GM18867 (cell line): Measurements from ENCODE around the gene AK3.

Source experiments
- ATAC-seq: cut with Tn5 transposase; IDR thresholded peaks from one replicate; pipeline ENCODE4 v1.9.1; 2021; ENCODE audit warnings: mild to moderate bottlenecking, moderate library complexity; ENCODE audit not compliant: unreplicated experiment

AK3 gene

DNA sequence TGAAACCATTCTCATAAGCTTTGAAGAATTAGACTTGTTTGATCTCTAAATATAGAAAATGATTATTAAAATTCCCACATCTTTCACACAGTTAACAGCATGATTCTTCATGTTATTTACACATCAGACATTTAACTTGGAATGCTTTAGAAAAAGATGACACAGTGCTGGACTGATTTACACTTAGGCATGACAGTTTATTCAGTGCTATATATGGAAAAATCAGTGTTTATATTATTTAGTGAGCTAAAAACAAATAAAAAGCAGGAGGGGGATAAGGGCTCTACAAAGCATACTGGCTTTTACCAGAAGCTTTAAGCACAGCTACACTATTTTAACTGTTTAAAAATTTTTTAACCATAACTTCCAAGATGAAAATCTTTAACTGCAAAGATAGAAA lies 31.6 kb downstream of the AK3 start:
- no peak for ATAC-seq

DNA sequence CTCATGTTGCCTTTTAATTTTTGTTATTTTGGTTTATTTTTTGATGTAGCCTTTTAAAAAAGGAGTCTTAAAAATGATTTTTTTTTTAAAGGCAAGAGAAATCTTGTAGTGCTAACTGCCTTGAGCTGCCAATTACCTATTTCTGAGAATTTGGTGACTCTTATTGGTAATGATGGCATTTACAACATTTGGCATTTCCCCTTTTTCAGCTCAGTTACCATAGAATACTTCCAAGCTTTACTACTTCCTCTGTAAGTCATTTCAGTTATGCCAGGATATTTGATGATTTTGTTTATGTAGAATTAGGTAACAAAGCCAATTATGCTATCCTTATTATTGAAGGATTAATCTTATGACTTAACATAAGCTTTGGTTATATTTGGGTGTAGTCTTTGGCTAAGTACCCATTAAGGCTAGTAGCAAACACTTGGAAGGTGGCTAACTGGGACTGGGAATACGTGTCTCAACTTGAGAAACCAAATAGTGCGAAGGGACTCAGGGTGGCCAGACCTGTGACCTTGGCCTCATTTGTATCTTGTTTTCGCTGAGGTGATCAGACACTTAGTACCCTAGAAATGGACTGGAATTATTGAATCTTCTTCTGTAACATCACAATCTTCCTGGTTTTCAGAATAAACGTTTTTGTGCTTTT lies 33.9 kb downstream of the AK3 start:
- no peak for ATAC-seq

DNA sequence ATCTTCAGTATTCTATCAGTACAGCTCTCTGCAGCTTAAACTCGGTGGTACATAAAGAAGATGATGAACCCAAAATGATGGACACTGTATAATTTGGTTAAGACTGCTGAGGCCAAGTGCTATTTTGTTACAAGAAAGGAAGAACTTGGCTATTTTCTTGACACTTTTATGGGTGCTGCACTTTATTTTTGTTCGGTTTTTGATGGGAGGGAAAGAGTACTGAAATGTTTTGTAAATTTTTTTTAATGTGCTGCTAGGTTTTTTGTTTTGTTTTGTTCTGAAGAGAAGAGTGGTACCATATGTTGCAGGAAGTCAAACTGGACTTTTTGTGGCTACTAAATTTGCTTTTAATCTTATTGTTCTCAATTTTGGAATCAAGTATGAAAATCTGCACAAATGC lies 35.0 kb downstream of the AK3 start:
- ATAC-seq, result no peak

DNA sequence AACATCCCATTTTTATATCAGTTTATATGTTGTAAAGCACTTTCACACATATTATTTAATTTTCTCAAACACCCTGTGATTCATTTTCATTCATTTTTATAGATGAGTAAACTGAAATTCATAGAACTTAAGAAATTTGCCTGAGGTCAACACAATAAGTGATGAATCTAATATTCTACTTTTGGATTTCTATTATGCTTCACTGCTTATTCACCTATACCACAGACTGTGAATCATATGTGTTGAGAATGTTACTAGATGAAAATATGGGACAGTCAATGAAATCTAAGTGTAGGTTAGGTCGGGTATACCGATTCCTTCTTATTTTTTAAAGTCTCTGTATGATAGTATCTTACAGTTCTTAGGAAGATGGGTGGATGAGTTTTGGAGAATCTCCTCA lies 36.9 kb downstream of the AK3 start:
- ATAC-seq, result no peak

DNA sequence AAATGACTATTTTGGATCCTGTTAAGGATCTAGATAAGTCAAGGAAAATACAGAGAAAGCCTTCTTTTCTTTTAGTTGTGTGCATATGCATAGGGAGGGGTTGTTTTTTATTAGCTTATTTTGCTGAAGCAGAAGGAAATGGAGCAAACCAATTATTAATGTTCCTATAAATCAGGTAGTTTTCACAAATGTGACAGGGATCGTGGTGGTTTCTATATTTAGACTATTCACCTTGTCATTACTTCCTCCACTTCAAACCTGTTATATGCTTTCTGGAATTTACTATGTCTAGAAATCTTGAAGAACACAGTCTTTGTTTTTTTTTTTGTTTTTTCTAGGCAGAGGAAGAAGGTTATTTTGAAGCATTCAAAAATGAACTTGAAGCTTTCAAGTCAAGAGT lies 39.5 kb downstream of the AK3 start:
- ATAC-seq, result no peak

DNA sequence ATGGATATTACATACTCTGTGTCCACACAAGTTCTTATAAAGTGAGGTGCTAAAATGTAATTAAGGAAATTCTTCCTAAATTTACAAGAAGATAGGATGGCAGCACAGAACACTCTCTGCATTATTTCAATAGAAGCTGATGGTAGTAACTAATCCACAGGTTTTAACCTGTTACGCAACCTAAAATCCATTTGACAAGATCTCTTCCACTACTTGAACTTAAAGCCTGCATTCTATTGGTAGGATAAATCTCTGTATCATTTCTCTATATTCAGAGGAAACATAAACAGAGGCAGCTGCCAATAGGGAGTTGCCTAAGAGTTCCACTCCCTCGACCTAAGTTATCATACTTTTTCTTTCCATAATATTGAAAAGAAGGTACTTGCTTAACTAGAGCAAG lies 40.1 kb downstream of the AK3 start:
- ATAC-seq, result no peak

DNA sequence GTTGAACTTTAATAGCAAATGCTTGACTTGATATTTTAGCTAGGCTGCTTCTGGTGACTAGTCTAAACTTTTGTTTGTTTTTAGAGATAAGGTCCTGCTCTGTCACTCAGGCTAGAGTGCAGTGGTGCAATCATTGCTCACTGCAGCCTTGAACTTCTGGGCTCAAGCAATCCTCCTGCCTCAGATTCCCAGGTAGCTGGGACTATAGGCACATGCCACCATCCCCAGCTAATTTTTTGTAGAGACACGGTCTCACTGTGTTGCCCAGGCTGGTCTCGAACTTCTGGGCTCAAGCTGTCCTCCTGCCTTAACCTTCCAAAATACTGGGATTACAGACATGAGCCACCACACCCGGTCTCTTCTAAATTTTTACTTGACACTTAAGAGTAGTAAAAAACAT lies 40.9 kb downstream of the AK3 start:
- ATAC-seq, result no peak

DNA sequence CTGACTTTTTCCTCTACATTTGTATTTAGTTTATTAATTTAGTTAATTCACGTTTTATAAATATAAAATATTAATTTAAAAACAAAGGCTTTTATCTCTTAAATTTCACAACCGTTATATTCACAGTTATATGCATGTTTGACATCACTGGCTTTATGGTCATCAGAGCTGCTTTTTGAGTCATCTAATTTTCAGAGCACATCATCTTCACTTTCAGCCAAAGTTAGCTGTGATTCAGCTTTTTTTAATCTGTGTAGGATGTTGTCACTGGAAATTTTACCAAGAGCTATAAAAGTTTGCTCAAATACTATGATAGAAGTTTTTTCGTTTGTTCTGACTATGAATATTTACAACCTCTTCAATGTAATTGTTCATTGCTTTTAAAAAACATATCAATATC lies 49.2 kb downstream of the AK3 start:
- no peak for ATAC-seq

DNA sequence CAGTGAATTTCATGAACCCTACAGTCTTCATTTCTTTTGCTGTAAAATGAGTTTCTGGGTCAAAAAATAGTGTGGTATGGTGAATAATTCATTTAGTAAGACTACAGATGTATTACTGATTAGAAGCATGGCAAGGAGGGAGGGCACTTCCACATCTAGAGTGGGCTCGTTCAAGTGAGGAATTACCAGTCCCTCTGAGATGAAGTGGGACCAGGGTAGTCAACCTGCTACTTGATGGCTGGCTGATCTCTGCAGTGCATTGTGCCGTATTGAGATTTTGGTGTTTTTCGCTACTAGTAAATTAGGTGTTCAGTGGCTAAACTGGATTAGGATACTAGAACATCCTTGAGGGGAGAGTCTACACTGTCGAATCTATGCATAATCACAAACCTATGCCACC lies 50.9 kb downstream of the AK3 start:
- peak; percentile 38 for ATAC-seq

DNA sequence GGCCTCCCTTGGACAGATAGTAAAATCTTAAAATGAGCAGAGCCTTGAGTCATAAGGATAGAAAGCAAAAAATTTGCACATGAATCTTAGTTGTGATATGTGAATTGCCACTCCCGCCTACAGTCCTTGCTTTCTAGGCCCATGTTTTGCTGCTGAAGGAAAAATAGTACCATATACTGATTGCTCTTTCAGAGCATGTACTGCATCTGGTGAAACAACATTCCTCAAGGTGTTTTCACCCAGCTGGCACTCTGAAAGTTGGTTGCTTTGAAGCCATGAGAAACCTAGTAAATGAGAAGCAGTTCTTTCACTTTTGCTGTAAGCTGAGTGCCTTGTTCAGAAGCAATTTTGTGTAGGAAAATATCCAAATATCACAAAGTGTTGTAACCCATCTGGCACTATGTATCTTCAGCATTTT lies 51.3 kb downstream of the AK3 start:
- peak; percentile 74 for ATAC-seq

DNA sequence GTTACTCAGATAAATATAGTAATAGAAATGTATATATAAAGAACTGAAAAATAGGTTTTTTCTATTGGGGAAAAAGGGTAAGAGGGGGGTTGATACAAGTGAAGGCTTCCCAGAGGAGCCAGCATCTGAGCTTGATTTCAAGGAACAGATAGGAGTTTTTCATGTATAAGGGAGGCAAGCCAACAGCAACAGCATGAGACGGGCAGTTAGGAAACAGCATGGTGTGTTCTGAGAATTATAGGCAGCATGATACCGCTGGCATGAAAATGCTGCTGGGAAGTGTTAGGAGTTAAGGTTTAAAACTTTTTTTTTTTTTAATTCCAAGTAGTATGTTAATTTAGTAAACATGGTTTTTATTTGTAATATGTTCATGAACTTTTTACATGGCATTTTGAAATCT lies 52.0 kb downstream of the AK3 start:
- ATAC-seq, result no peak

DNA sequence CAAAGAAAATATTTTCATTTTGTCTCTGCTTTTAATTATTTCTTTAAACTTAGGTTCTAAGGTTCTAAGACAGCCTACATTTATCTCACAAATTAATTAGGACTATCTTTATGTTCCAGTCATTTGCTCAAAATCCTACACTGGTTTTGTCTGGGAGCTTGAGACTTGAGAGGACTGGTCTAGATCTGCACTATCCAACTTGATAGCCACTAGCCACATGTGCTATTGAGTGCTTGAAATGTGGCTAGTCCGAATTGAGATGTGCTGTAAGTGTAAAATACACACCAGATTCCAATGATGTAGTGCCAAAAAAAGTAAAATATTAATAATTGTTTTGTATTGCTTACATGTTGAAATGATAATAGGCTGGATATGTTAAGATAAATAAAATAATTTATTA lies 54.4 kb downstream of the AK3 start:
- no peak for ATAC-seq

DNA sequence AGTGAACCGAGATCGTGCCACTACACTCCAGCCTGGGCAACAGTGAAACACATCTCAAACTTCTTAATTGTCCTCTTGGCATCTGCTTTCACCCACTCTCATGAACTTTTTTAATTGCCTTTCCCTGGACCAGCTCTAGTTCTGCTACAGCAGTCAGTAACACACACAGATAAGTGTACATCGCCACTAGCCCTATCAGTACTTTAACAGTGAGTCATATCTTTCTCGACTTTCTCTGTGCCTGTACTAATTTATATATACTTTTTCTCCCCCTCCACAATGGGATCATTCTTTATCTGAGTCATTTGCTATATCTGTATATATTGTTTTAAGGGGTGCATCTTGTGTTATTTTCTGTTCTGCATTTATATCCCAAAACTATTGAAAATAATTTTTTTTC lies 54.9 kb downstream of the AK3 start:
- no peak for ATAC-seq

DNA sequence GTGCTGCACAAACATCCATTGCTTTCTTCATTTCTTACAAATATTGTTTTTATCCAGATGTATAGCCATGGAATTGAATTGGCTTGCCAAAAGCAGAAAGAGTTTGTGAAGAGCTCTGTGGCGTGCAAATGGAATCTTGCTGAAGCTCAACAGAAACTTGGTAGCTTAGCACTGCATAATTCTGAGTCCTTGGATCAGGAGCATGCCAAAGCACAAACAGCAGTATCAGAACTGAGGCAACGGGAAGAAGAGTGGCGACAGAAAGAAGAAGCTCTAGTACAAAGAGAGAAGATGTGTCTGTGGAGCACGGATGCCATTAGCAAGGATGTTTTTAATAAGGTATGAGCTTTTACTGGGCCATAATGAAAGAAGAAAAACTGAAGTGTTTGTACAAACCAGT lies 56.2 kb downstream of the AK3 start:
- no peak for ATAC-seq

DNA sequence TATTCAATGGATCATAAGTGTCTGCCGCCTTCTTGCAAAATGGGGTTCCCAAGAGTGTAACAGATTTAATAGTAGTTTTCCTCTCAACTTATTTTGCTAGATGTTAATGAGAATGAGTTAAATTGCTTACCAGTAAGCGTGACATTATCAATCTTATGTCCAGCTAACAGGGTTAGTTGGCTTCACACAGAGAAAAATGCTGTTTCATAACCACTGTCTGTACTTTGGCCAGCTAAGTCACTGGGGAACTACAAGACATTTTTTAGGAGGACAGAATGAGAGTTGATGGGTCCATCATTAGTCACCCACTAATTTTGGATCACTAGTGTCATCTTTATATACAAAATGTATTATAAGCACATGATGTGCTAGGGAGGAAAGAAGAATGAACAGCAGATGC lies 60.3 kb downstream of the AK3 start:
- ATAC-seq, result no peak

DNA sequence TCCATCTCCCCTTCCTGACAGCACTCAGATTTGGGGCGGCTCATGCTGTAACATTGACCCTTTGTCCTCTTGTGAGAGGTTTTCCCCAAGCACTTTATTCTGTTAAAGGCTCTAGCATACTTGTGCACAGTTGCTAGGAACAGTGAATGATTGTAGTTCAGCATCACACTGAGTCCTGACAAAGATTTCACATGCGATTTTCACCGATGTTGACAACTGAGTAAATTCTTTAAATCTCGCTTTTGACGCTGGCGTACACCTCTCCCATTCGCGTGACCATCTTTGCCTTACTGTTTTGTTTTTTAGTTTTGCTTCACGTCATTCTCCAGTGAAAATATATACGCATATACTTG lies 60.9 kb downstream of the AK3 start:
- no peak for ATAC-seq

DNA sequence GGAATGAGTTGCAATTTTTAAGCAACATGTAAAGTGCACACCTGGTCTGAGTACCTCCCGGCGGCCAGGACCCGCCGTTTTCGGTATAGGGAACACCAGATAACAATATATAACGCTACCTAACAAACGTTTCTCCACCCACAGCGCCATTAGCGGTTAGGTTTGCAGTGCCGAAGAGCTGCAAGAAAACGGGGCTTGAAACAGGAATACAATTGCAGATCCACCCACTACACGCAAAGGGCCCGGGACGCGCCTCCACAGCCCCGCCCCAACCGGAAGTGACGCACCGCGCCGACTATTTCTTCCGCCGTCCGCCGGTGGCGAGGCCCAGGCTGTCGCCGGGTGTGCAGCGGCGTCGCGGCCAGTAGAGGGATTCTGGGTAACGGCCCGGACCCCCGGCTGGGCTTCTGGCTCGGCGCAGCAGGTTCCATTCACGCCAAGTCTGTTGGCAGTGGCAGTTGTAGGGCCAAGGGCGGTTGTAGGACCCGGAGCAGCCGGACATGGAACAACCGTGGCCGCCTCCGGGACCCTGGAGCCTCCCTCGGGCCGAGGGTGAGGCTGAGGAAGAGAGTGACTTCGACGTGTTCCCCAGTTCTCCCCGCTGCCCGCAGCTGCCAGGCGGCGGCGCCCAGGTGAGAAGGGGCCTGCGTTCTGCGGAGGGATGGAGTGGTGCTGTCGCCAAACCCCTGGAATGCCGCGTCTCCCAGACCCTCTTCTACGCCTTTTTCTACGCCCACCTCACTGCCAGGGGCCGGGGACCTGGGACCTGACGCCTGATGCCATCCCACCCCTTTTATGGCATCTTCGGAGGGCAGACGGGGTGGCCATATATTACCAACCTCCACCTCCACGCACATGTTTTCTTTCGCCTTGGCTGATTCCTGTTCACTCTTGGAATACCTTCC lies 61.5 kb downstream of the AK3 start, which contains the start of gene CDC37L1:
Gene CDC37L1, plus strand, starts transcription at position 302 of the 905 bp plus-strand sequence. Its CDS starts 199 bp downstream, at position 501.
- ATAC-seq, result peak; percentile 97

DNA sequence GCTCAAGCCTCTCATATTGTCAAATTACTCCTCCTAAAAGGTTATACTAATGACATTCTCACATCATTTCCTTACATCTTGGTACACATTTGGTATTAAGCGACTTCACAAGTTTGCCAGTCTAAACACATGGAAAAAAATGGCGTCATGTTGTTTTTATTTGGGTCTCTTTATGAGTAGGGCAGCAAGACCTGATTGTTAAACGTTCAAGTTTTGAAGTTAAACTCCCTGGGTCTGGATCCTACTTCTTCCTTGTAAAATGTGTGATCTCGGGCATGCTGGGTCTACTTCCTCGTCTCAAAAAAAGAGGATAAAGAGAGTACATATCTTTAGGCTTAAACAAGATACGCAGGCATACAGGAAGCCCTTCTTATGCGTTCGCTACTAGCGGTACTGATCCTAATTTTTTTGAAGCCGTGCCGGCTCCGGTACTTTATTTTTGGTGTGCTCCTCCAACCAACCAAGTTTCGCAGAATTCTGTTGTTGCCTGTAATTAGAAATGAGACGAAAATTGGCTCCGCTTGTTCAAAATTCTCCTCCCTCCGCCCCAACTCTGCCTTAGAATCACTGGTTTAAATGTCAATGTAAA lies 62.2 kb downstream of the AK3 start:
- ATAC-seq, result peak; percentile 17

DNA sequence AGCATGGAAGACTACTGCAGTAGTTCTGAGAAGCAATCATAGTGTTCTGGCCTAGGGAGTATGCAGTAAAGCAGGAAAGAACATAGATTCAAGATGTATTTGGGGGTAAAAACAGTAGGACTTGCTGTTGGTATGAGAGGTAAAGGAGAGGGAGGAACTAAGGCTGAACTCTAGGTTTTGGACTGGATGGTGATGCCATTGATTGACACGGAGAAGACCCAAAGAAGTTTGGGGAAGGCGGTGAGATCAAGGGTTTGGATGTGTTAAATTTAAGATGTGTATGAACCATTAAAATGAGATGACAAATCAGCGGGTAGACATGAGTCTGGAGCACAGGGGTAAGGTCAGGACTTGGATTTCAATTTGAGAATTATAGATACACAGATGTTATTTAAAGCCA lies 63.6 kb downstream of the AK3 start:
- no peak for ATAC-seq

DNA sequence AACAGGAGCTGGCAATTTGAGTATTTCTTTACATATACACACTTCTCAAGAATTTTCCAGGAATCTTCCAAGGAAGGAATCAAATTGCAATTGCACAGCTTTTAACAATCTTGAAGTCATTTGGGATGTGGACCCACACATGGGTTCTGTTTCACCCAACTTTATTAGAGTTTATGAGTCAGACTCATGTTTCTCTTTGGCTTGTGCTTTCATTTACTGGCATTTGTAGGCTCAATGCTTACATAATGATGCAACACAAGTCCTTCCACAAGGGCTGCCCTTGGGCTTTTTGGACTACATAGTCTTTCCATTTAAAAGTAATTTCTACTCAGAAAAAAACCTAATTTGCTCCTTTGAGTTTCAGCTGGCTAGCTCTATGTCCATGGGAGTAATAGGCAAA lies 66.2 kb downstream of the AK3 start:
- no peak for ATAC-seq

DNA sequence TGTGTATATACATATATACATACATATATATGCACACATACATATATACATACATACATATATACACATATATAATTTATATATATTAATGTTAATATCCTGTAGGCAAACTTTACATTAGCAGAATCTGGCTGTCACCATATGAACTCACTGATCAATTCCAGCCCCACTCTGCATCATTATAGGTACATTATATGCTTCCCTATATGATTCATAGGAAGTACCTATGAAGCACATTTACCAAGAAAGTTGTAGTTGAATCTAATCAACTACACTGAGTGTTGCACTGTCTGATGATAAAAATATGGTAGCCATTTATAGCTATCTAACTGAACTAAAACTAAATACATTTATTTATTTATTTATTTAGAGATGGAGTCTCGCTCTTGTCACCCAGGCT lies 69.3 kb downstream of the AK3 start:
- no peak for ATAC-seq

DNA sequence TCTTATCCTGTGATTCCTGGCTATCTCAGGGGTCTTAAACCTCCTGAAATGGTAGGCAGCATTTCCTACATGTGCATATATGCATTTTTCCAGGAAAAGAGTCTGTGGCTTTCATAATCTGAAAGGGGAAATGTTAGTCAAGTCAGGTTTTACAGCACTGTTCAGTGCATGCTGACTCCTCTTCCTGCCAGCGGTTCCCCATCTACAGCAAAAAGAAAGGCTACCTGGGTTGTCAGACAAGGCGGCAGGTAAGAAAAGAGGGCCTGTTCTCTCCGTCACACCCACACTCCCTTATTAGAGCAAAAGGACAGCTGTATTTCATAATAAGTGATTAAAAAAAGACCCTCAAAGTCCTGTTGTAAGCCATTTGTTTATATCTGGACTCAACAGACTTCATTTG lies 70.4 kb downstream of the AK3 start:
- no peak for ATAC-seq
